Measurements from ENCODE around the gene DNAJC7.

Gene DNAJC7

GRCh38 chr17:41975099-41976083, 41.8 kb downstream of the DNAJC7 start:
- Histone ChIP-seq H4K20me1 (ENCODE audit: control insufficient read depth, insufficient read depth, low read depth, low read length) (no peaks in the 10 kb centered on the region), H3K36me3 (ENCODE audit: control insufficient read depth, low read length) (peaks cover 75% of the 10 kb centered on the region), H3K4me3 (ENCODE audit: low read length) (no peak overlapping the region), H3K9me2 (replicated peaks; ENCODE audit: control insufficient read depth, low read length) (no peaks in the 10 kb centered on the region), H3K4me1 (ENCODE audit: control insufficient read depth, low read length) (peaks cover 13% of the 10 kb centered on the region; the same call in 1 of the 2 replicates), H3F3A (ENCODE audit: control insufficient read depth, insufficient read depth) (peaks cover 9% of the 10 kb centered on the region; the same call in 1 of the 2 replicates), H3K4me2 (ENCODE audit: low read length) (no peak overlapping the region), H3K9me3 (ENCODE audit: control insufficient read depth, insufficient read depth, low read length) (no peaks in the 10 kb centered on the region), H3K27me3 (ENCODE audit: control insufficient read depth, low read length) (no peaks in the 10 kb centered on the region), H3K79me2 (ENCODE audit: control insufficient read depth, low read length) (peaks cover 24% of the 10 kb centered on the region), H3K27ac (ENCODE audit: low read depth, low read length) (no peak overlapping the region)
- TF ChIP-seq CTCF (IDR thresholded peaks at IDR 0.05; ENCODE audit: low read depth, low read length, poor library complexity, severe bottlenecking) (no peak), EZH2phosphoT487 (IDR thresholded peaks at IDR 0.05; ENCODE audit: borderline replicate concordance, low read length) (no peak)

- H3K4me2 ChIP-seq (ENCODE audit: low read length) = no peak overlapping the region
- no peaks in the 10 kb centered on the region for H3K27me3 ChIP-seq (ENCODE audit: control insufficient read depth, low read length)
- no peak overlapping the region for H3K4me3 ChIP-seq (ENCODE audit: low read length)
- TF ChIP-seq EZH2phosphoT487 (IDR thresholded peaks at IDR 0.05; ENCODE audit: borderline replicate concordance, low read length) (no peak), CTCF (IDR thresholded peaks at IDR 0.05; ENCODE audit: low read depth, low read length, poor library complexity, severe bottlenecking) (no peak)
- H4K20me1 ChIP-seq (ENCODE audit: control insufficient read depth, insufficient read depth, low read depth, low read length) = no peaks in the 10 kb centered on the region
- no peaks in the 10 kb centered on the region for H3K9me3 ChIP-seq (ENCODE audit: control insufficient read depth, insufficient read depth, low read length)
- peaks cover 13% of the 10 kb centered on the region; the same call in 1 of the 2 replicates for H3K4me1 ChIP-seq (ENCODE audit: control insufficient read depth, low read length)
- H3K27ac ChIP-seq (ENCODE audit: low read depth, low read length) = no peak overlapping the region
- peaks cover 77% of the 10 kb centered on the region for H3K36me3 ChIP-seq (ENCODE audit: control insufficient read depth, low read length)
- peaks cover 9% of the 10 kb centered on the region; the same call in 1 of the 2 replicates for H3F3A ChIP-seq (ENCODE audit: control insufficient read depth, insufficient read depth)
- H3K79me2 ChIP-seq (ENCODE audit: control insufficient read depth, low read length) = peaks cover 29% of the 10 kb centered on the region
- H3K9me2 ChIP-seq (replicated peaks; ENCODE audit: control insufficient read depth, low read length) = no peaks in the 10 kb centered on the region
Measured at GRCh38 chr17:41974658-41975057, 42.6 kb downstream of the DNAJC7 start.

GRCh38 chr17:41974031-41974430, 43.2 kb downstream of the DNAJC7 start:
- peaks cover 12% of the 10 kb centered on the region; the same call in 1 of the 2 replicates for H3F3A ChIP-seq (ENCODE audit: control insufficient read depth, insufficient read depth)

More at GRCh38 chr17:41974031-41974430, 43.2 kb downstream of the DNAJC7 start:
- no peaks in the 10 kb centered on the region for H4K20me1 ChIP-seq (ENCODE audit: control insufficient read depth, insufficient read depth, low read depth, low read length)
- TF ChIP-seq CTCF (IDR thresholded peaks at IDR 0.05; ENCODE audit: low read depth, low read length, poor library complexity, severe bottlenecking) (no peak), EZH2phosphoT487 (IDR thresholded peaks at IDR 0.05; ENCODE audit: borderline replicate concordance, low read length) (no peak)
- peaks cover 81% of the 10 kb centered on the region for H3K36me3 ChIP-seq (ENCODE audit: control insufficient read depth, low read length)
- H3K9me3 ChIP-seq (ENCODE audit: control insufficient read depth, insufficient read depth, low read length) = no peaks in the 10 kb centered on the region
- no peak overlapping the region for H3K4me3 ChIP-seq (ENCODE audit: low read length)
- no peak overlapping the region for H3K4me2 ChIP-seq (ENCODE audit: low read length)
- no peaks in the 10 kb centered on the region for H3K27me3 ChIP-seq (ENCODE audit: control insufficient read depth, low read length)
- peaks cover 13% of the 10 kb centered on the region; the same call in 1 of the 2 replicates for H3K4me1 ChIP-seq (ENCODE audit: control insufficient read depth, low read length)
- H3K9me2 ChIP-seq (replicated peaks; ENCODE audit: control insufficient read depth, low read length) = no peaks in the 10 kb centered on the region
- no peak overlapping the region for H3K27ac ChIP-seq (ENCODE audit: low read depth, low read length)
- peaks cover 36% of the 10 kb centered on the region for H3K79me2 ChIP-seq (ENCODE audit: control insufficient read depth, low read length)
